Caco-2 (cell line): ENCODE measurements around the gene SPOCK3. TPM values are rescaled to one million over a fixed set of nuclear protein-coding genes. Genes with fewer than 3 reads are reported as not detected.

Experiments used
- BruUV-seq: library from RNA; stranded (reverse); fragments of 400-500 nt; replicated peaks from 2 replicates; lab custom pipeline; 2021; lab: Mats Ljungman, UMichigan
- CTCF ChIA-PET: fragments of 300-600 bp; sonication (Branson Sonifier 250); formaldehyde crosslinking; loops from one replicate; lab custom pipeline; 2022; ENCODE audit warnings: antibody characterized with exemption; lab: Charles Lee
- POLR2A ChIA-PET: fragments of 300-600 bp; sonication (Branson Sonifier 250); formaldehyde crosslinking; loops from one replicate; lab custom pipeline; 2022; ENCODE audit warnings: antibody characterized with exemption; lab: Charles Lee
- DNase-seq, 2 experiments: peaks; one replicate each; pipeline versions ENCODE4 v3.0.0 to v3.0.0-alpha.2; 2020 to 2022
- H3K27me3 ChIP-seq: replicated peaks from 2 replicates; pipeline ENCODE4 v1.6.0; 2011; ENCODE audit warnings: low read length; ENCODE audit not compliant: control insufficient read depth, insufficient read depth
- H3K36me3 ChIP-seq: 2 replicates; pipeline ENCODE4 v1.5.1; 2011; ENCODE audit warnings: low read length; ENCODE audit not compliant: control insufficient read depth, insufficient read depth
- H3K4me1 ChIP-seq: fragments of 250-450 bp; sonication (Bioruptor Pico); 2 replicates; pipeline ENCODE4 v1.5.1; 2020; ENCODE audit warnings: mild to moderate bottlenecking
- H3K4me3 ChIP-seq: 2 replicates; pipeline ENCODE4 v1.5.1; 2011; ENCODE audit warnings: low read depth, mild to moderate bottlenecking, control low read depth, low read length
- H3K9me3 ChIP-seq: fragments of 250-450 bp; sonication (Bioruptor Pico); 2 replicates; pipeline ENCODE4 v1.5.1; 2020; ENCODE audit warnings: mild to moderate bottlenecking, moderate library complexity
- H3K27ac Mint-ChIP-seq: one replicate; pipeline ENCODE4 v1.8.0; 2022; ENCODE audit warnings: mixed read lengths; ENCODE audit not compliant: unreplicated experiment
- H3K27me3 Mint-ChIP-seq: one replicate; pipeline ENCODE4 v1.8.0; 2022; ENCODE audit warnings: mixed read lengths; ENCODE audit not compliant: insufficient read depth, unreplicated experiment
- H3K36me3 Mint-ChIP-seq: one replicate; pipeline ENCODE4 v1.8.0; 2022; ENCODE audit warnings: mild to moderate bottlenecking, mixed read lengths; ENCODE audit not compliant: insufficient read depth, unreplicated experiment
- H3K4me1 Mint-ChIP-seq: one replicate; pipeline ENCODE4 v1.8.0; 2022; ENCODE audit warnings: low read depth, mixed read lengths; ENCODE audit not compliant: unreplicated experiment
- H3K4me3 Mint-ChIP-seq: one replicate; pipeline ENCODE4 v1.8.0; 2022; ENCODE audit warnings: mild to moderate bottlenecking, moderate library complexity, mixed read lengths; ENCODE audit not compliant: unreplicated experiment
- H3K9me3 Mint-ChIP-seq: one replicate; pipeline ENCODE4 v1.8.0; 2022; ENCODE audit warnings: mixed read lengths; ENCODE audit not compliant: unreplicated experiment
- CTCF ChIP-seq, 2 experiments: fragments of 200-600 bp in 1 of 2; IDR thresholded peaks; 1 replicate in 1 of 2; 2 replicates in 1 of 2; pipeline versions ENCODE4 v1.5.1 to v1.8.0; 2011 to 2022; ENCODE audit warnings: antibody characterized with exemption in 1 of 2, control low read depth in 1 of 2, inconsistent platforms in 1 of 2, low read depth in 1 of 2, low read length in 1 of 2, mild to moderate bottlenecking in 1 of 2, moderate library complexity in 1 of 2; ENCODE audit not compliant: insufficient read depth in 1 of 2, severe bottlenecking in 1 of 2, unreplicated experiment in 1 of 2
- intact Hi-C: fragments of 100-400 bp; cut with micrococcal nuclease; formaldehyde crosslinking; loops from one replicate; pipeline ENCODE4 v1.10.0; 2022; ENCODE audit not compliant: unreplicated experiment
- total RNA-seq: library from RNA; stranded (reverse); gene quantifications from 2 replicates; pipeline ENCODE4 v1.2.3, GENCODE V29; 2022

Gene SPOCK3
- total RNA-seq, 1 experiment from 2014 or later = 1.3 TPM

DNA sequence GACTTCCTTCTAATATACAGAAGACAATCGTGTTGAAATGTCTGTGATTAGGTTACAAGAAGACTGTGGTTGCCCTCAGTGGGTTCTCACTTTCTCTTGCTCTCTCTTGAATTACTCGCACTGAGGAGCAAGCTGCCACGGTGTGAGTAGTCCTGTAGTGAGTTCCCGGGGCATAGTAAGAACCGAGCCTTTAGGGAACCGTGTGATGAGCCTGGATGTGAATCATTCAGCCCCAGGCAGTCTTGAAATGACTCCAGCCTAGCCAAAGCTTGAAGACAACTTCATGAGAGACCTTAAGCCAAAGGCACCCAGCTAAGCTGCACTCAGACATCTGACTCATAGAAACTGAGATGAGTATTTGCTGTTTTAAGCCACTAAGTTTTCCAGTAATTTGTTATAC lies 292.7 kb downstream of the SPOCK3 start:
- BruUV-seq = no TSS peak
- no peaks in the 10 kb centered on the region for H3K4me1 Mint-ChIP-seq
- no peak overlapping the region for H3K4me3 Mint-ChIP-seq
- Histone ChIP-seq H3K9me3 (no peaks in the 10 kb centered on the region), H3K27me3 (no peaks in the 10 kb centered on the region), H3K4me3 (no peak overlapping the region), H3K4me1 (no peaks in the 10 kb centered on the region), H3K36me3 (no peaks in the 10 kb centered on the region)
- H3K27me3 Mint-ChIP-seq = no peaks in the 10 kb centered on the region
- DNase-seq = no peak
- H3K27ac Mint-ChIP-seq = no peak overlapping the region
- ChIA-PET CTCF (no interaction called here), POLR2A (no interaction called here)
- no peaks in the 10 kb centered on the region for H3K9me3 Mint-ChIP-seq
- TF ChIP-seq CTCF (IDR thresholded peaks at IDR 0.05; ENCODE audit: insufficient read depth in 1 of 2, low read depth in 1 of 2, low read length in 1 of 2, severe bottlenecking in 1 of 2, unreplicated experiment in 1 of 2) = no peak
- no peaks in the 10 kb centered on the region for H3K36me3 Mint-ChIP-seq
- intact Hi-C loops = no loop called here

- H3K27me3 Mint-ChIP-seq = no peaks in the 10 kb centered on the region
- H3K4me1 ChIP-seq = no peaks in the 10 kb centered on the region
- no peak overlapping the region for H3K27ac Mint-ChIP-seq
- H3K4me3 ChIP-seq = no peak overlapping the region
- ChIA-PET POLR2A (no interaction called here), CTCF (no interaction called here)
- TF ChIP-seq CTCF (IDR thresholded peaks at IDR 0.05; ENCODE audit: insufficient read depth in 1 of 2, low read depth in 1 of 2, low read length in 1 of 2, severe bottlenecking in 1 of 2, unreplicated experiment in 1 of 2) = no peak
- H3K36me3 ChIP-seq = no peaks in the 10 kb centered on the region
- BruUV-seq = no TSS peak
- no peak for DNase-seq
- H3K36me3 Mint-ChIP-seq = no peaks in the 10 kb centered on the region
- no peaks in the 10 kb centered on the region for H3K9me3 ChIP-seq
- no peaks in the 10 kb centered on the region for H3K27me3 ChIP-seq
- no peaks in the 10 kb centered on the region for H3K4me1 Mint-ChIP-seq
- no peak overlapping the region for H3K4me3 Mint-ChIP-seq
- H3K9me3 Mint-ChIP-seq = no peaks in the 10 kb centered on the region
- intact Hi-C loops = no loop called here
Measured at GRCh38 chr4:166930464-166930863, 303.8 kb downstream of the SPOCK3 start.

- Histone ChIP-seq H3K36me3 (no peaks in the 10 kb centered on the region), H3K4me1 (no peaks in the 10 kb centered on the region), H3K4me3 (no peak overlapping the region), H3K27me3 (no peaks in the 10 kb centered on the region), H3K9me3 (no peaks in the 10 kb centered on the region)
- Mint-ChIP-seq H3K27me3 (peaks cover 3% of the 10 kb centered on the region), H3K27ac (no peak overlapping the region), H3K4me3 (no peak overlapping the region), H3K4me1 (no peaks in the 10 kb centered on the region), H3K36me3 (no peaks in the 10 kb centered on the region), H3K9me3 (no peaks in the 10 kb centered on the region)
- CTCF ChIA-PET = no interaction called here
- POLR2A ChIA-PET = no interaction called here
- intact Hi-C loops = no loop called here
- DNase-seq = no peak
- no peak for TF ChIP-seq CTCF (IDR thresholded peaks at IDR 0.05; ENCODE audit: insufficient read depth in 1 of 2, low read depth in 1 of 2, low read length in 1 of 2, severe bottlenecking in 1 of 2, unreplicated experiment in 1 of 2)
- BruUV-seq = no TSS peak
Measured at GRCh38 chr4:166924424-166924823, 309.9 kb downstream of the SPOCK3 start.
